ENCODE results near the gene MSMP.

GRCh38 chr9:35706951-35707350, 47.1 kb downstream of the MSMP start:
- TF ChIP-seq CTCF (conservative IDR thresholded peaks at IDR 0.05) (no peak), EZH2 (IDR thresholded peaks at IDR 0.05; ENCODE audit: low read depth) (no peak)

Measured in PC-9 (cell line).